ENCODE results near the gene CCT8L2. TPM values are rescaled to one million over a fixed set of nuclear protein-coding genes. Genes with fewer than 3 reads are reported as not detected.
"Not testable (repeated sequence)": the region's sequence is repeated elsewhere in the genome, so short reads cannot be mapped to it uniquely, and the experiment has no call there.

Gene CCT8L2
- polyA plus RNA-seq (2012; ENCODE audit: insufficient read depth, insufficient read length): not detected

GRCh38 chr22:16592710-16593109, at the start of gene CCT8L2:
Gene CCT8L2, minus strand, starts transcription at chr22:16592810. Its CDS starts 260 bp downstream, at chr22:16592550.
- DNase-seq (ENCODE audit: low read depth, low spot score); H3K4me3 ChIP-seq (ENCODE audit: low read length): not testable (repeated sequence)

- DNase-seq (ENCODE audit: low read depth, low spot score); H3K4me3 ChIP-seq (ENCODE audit: low read length): not testable (repeated sequence)
These were observed 42.8 kb upstream of the CCT8L2 start for GRCh38 chr22:16635442-16635841.

- not testable (repeated sequence) for DNase-seq (ENCODE audit: low read depth, low spot score)
These were observed 41.5 kb upstream of the CCT8L2 start for GRCh38 chr22:16634092-16634491.

GRCh38 chr22:16628476-16628875, 35.9 kb upstream of the CCT8L2 start:
- H3K4me3 ChIP-seq (ENCODE audit: low read length); DNase-seq (ENCODE audit: low read depth, low spot score): not testable (repeated sequence)

More at GRCh38 chr22:16634092-16634491, 41.5 kb upstream of the CCT8L2 start:
- not testable (repeated sequence) for H3K4me3 ChIP-seq (ENCODE audit: low read length)

GRCh38 chr22:16625018-16625417, 32.4 kb upstream of the CCT8L2 start:
- not testable (repeated sequence) for DNase-seq (ENCODE audit: low read depth, low spot score); H3K4me3 ChIP-seq (ENCODE audit: low read length)

- H3K4me3 ChIP-seq (ENCODE audit: low read length); DNase-seq (ENCODE audit: low read depth, low spot score): not testable (repeated sequence)
These were observed 31.0 kb upstream of the CCT8L2 start for GRCh38 chr22:16623595-16623994.

GRCh38 chr22:16617516-16617915, 24.9 kb upstream of the CCT8L2 start:
- DNase-seq (ENCODE audit: low read depth, low spot score): not testable (repeated sequence)
- H3K4me3 ChIP-seq (ENCODE audit: low read length): peak overlapping the region; percentile 16; the same call in 1 of the 2 replicates

- not testable (repeated sequence) for H3K4me3 ChIP-seq (ENCODE audit: low read length); DNase-seq (ENCODE audit: low read depth, low spot score)
These were observed 23.9 kb upstream of the CCT8L2 start for GRCh38 chr22:16616390-16616938.

- H3K4me3 ChIP-seq (ENCODE audit: low read length); DNase-seq (ENCODE audit: low read depth, low spot score): not testable (repeated sequence)
These were observed 23.1 kb upstream of the CCT8L2 start for GRCh38 chr22:16615606-16616245.

- no peak for DNase-seq (ENCODE audit: low read depth, low spot score)
- H3K4me3 ChIP-seq (ENCODE audit: low read length): no peak overlapping the region
These were observed 17.1 kb upstream of the CCT8L2 start for GRCh38 chr22:16609548-16610261.

- no peak for DNase-seq (ENCODE audit: low read depth, low spot score)
- H3K4me3 ChIP-seq (ENCODE audit: low read length): no peak overlapping the region
These were observed 16.3 kb upstream of the CCT8L2 start for GRCh38 chr22:16608931-16609330.

GRCh38 chr22:16604257-16604998, 11.8 kb upstream of the CCT8L2 start:
- peak overlapping the region; percentile 9; the same call in 1 of the 2 replicates for H3K4me3 ChIP-seq (ENCODE audit: low read length)
- peak; percentile 60 for DNase-seq (ENCODE audit: low read depth, low spot score)

- DNase-seq (ENCODE audit: low read depth, low spot score): not testable (repeated sequence)
- peak overlapping the region; percentile 71 for H3K4me3 ChIP-seq (ENCODE audit: low read length)
These were observed 11.2 kb upstream of the CCT8L2 start for GRCh38 chr22:16603770-16604242.

GRCh38 chr22:16603448-16603768, 10.8 kb upstream of the CCT8L2 start:
- DNase-seq (ENCODE audit: low read depth, low spot score): no peak
- peak overlapping the region; percentile 71 for H3K4me3 ChIP-seq (ENCODE audit: low read length)

GRCh38 chr22:16602728-16603447, 10.3 kb upstream of the CCT8L2 start:
- not testable (repeated sequence) for DNase-seq (ENCODE audit: low read depth, low spot score)
- peak overlapping the region; percentile 71 for H3K4me3 ChIP-seq (ENCODE audit: low read length)

GRCh38 chr22:16602224-16602727, 9.7 kb upstream of the CCT8L2 start:
- peak overlapping the region; percentile 71 for H3K4me3 ChIP-seq (ENCODE audit: low read length)
- DNase-seq (ENCODE audit: low read depth, low spot score): not testable (repeated sequence)

GRCh38 chr22:16601437-16602223, 9.0 kb upstream of the CCT8L2 start:
- peak overlapping the region; percentile 60 for H3K4me3 ChIP-seq (ENCODE audit: low read length)
- no peak for DNase-seq (ENCODE audit: low read depth, low spot score)

Data from Jurkat, Clone E6-1 (cell line).